Measurements from ENCODE around the gene TCF19. TPM values are rescaled to one million over a fixed set of nuclear protein-coding genes. Genes with fewer than 3 reads are reported as not detected.
A peak's percentile ranks its signal among the peaks of the same experiment; 100 is the strongest.
"Not testable (repeated sequence)": the region's sequence is repeated elsewhere in the genome, so short reads cannot be mapped to it uniquely, and the experiment has no call there.

TCF19 gene
- total and polyA plus RNA-seq, 10 of the 15 experiments (the other 5 are each of a cell fraction or from before 2014, with no cell fraction given), result 7.7 to 103 (median 53.3) TPM

DNA sequence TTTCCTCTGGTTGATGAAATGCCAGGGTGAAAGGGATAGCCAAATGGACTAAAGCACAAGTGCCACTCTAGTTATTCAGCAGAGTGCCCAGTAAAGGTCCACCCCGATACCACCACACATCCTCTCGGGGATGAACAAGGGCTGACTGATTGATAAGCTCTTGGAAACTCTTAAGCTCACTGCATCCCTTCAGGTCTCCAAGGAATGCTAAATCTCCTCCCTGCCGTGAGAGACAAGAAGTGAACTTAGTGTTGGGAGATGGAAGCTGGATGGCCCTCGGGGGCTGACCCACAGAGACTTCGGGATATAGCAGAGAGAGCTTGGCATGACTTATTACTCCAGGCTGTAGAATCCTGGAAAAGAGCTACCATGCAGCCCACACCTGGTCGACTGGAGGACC is 25.5 kb downstream of the TCF19 start:
- intact Hi-C loops (cut with micrococcal nuclease; ENCODE audit: unreplicated experiment); FAIRE-seq; H3K79me2 ChIP-seq (ENCODE audit: control insufficient read depth, insufficient read depth, low read length); H4K20me1 ChIP-seq (ENCODE audit: control insufficient read depth, insufficient read depth); H3K4me3 ChIP-seq; ATAC-seq; H3K9me3 ChIP-seq (replicated peaks; ENCODE audit: control insufficient read depth, insufficient read depth, low read length); H3K27me3 ChIP-seq (replicated peaks in 1 of 2; ENCODE audit: control insufficient read depth in 2 of 2, insufficient read depth in 2 of 2, low read length in 1 of 2); in situ Hi-C loops (cut with MboI); H2AFZ ChIP-seq (ENCODE audit: control insufficient read depth, low read depth, low read length); H3K9ac ChIP-seq (ENCODE audit: control insufficient read depth, insufficient read depth, low read length); H3K36me3 ChIP-seq (ENCODE audit: control insufficient read depth in 2 of 2, insufficient read depth in 2 of 2, low read length in 1 of 2); H3K27ac ChIP-seq (ENCODE audit: control insufficient read depth, insufficient read depth); BruUV-seq (replicated peaks); DNase-seq (ENCODE audit: low read depth, low spot score): not testable (repeated sequence)
- ChIA-PET POLR2A (interaction anchor here (1.3 to 2.4 kb wide), 3 partner anchors 19 to 27 kb away, joined by 5 to 10 read pairs (median 9); partner anchors contain the start of gene TCF19), RAD21 (ENCODE audit: unreplicated experiment) (interaction anchor here (1.1 to 2.7 kb wide), 4 partner anchors 19 to 26 kb away, joined by 4 to 10 read pairs (median 8); partner anchors contain the start of genes CCHCR1 and TCF19), CTCF (interaction anchor here (0.8 to 3.3 kb wide), 12 partner anchors 9 to 183 kb away, joined by 3 to 17 read pairs (median 4); partner anchors contain the start of genes PSORS1C2 and TCF19), SMC1A (ENCODE audit: uncharacterized antibody, unreplicated experiment) (interaction anchor here (0.7 to 3.3 kb wide), 10 partner anchors 9 to 57 kb away, joined by 3 to 21 read pairs (median 4); partner anchors contain the start of genes CCHCR1, PSORS1C2 and TCF19)
- peaks cover 17% of the 10 kb centered on the region for H3K4me1 ChIP-seq (ENCODE audit: control insufficient read depth, insufficient read depth, low read length)
- 0 out of 2 replicates have a peak overlapping the region, but pooled peaks have one; percentile 17 for H3K4me2 ChIP-seq (ENCODE audit: control insufficient read depth, insufficient read depth)
- 87% methylated on average over 6 of the region's 6 CpGs for WGBS (ENCODE audit: insufficient coverage, insufficient replicate concordance, low lambda C conversion rate, missing lambda C conversion rate)

DNA sequence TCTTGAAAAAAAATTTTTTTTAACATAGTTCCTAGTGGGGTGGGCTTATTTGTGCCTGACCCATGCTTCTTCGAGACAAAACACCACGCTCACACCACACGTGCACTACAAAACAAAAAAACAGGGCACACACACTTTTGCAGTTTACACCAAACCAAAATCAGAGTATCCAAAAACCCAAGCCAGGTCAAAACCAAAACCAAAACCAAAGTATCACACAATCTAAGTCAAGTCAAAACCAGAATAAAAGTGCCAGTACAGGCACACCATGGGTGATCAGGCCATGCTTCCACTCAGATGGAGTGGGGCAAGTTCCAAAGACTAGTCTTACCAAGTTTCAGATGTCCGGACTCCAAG is 27.3 kb downstream of the TCF19 start:
- RAD21 ChIA-PET (ENCODE audit: unreplicated experiment), result interaction anchor here (1.8 kb wide), 1 partner anchor 28 kb away, joined by 4 read pairs; the partner anchor contains the start of genes CCHCR1 and TCF19
- H3K27ac ChIP-seq (ENCODE audit: control insufficient read depth, insufficient read depth), result peak overlapping the region; percentile 96
- in situ Hi-C loops (cut with MboI), result not testable (repeated sequence)

More for the DNA sequence above, 27.3 kb downstream of the TCF19 start:
- H3K4me2 ChIP-seq (ENCODE audit: control insufficient read depth, insufficient read depth), result peak overlapping the region; percentile 96
- WGBS (ENCODE audit: insufficient coverage, insufficient replicate concordance, low lambda C conversion rate, missing lambda C conversion rate), result 50% methylated on average over 4 of the region's 4 CpGs
- H3K79me2 ChIP-seq (ENCODE audit: control insufficient read depth, insufficient read depth, low read length); H3K36me3 ChIP-seq (ENCODE audit: control insufficient read depth in 2 of 2, insufficient read depth in 2 of 2, low read length in 1 of 2); SMC1A ChIA-PET (ENCODE audit: uncharacterized antibody, unreplicated experiment); FAIRE-seq; H3K9me3 ChIP-seq (replicated peaks; ENCODE audit: control insufficient read depth, insufficient read depth, low read length); intact Hi-C loops (cut with micrococcal nuclease; ENCODE audit: unreplicated experiment); POLR2A ChIA-PET; DNase-seq (ENCODE audit: low read depth, low spot score); BruUV-seq (replicated peaks); H4K20me1 ChIP-seq (ENCODE audit: control insufficient read depth, insufficient read depth); H3K27me3 ChIP-seq (replicated peaks in 1 of 2; ENCODE audit: control insufficient read depth in 2 of 2, insufficient read depth in 2 of 2, low read length in 1 of 2): not testable (repeated sequence)
- ATAC-seq, result peak; percentile 77
- TF ChIP-seq BHLHE40 (IDR thresholded peaks at IDR 0.05; ENCODE audit: borderline replicate concordance in 1 of 2, low read depth in 2 of 2, low read length in 1 of 2) (peak in 1 of 2 experiments; percentile 28; a peak in 1 of 4 replicates), NBN (IDR thresholded peaks at IDR 0.05) (0 out of 2 replicates have a peak, but pooled peaks have one; percentile 26), IRF4 (IDR thresholded peaks at IDR 0.05; ENCODE audit: low read depth, low read length) (0 out of 2 replicates have a peak, but pooled peaks have one; percentile 25), RUNX3 (IDR thresholded peaks at IDR 0.05; ENCODE audit: low read length) (peak; percentile 31; the same call in 1 of the 2 replicates), JUNB (IDR thresholded peaks at IDR 0.05) (peak; percentile 29; the same call in 1 of the 2 replicates)
- TF ChIP-seq, protein P1, sequence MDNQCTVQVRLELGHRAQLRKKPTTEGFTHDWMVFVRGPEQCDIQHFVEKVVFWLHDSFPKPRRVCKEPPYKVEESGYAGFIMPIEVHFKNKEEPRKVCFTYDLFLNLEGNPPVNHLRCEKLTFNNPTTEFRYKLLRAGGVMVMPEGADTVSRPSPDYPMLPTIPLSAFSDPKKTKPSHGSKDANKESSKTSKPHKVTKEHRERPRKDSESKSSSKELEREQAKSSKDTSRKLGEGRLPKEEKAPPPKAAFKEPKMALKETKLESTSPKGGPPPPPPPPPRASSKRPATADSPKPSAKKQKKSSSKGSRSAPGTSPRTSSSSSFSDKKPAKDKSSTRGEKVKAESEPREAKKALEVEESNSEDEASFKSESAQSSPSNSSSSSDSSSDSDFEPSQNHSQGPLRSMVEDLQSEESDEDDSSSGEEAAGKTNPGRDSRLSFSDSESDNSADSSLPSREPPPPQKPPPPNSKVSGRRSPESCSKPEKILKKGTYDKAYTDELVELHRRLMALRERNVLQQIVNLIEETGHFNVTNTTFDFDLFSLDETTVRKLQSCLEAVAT (IDR thresholded peaks at IDR 0.05), result peak; percentile 68; the same call in 1 of the 2 replicates
- H2AFZ ChIP-seq (ENCODE audit: control insufficient read depth, low read depth, low read length), result peak overlapping the region; percentile 90
- H3K4me3 ChIP-seq, result peak overlapping the region; percentile 54; the same call in 1 of the 2 replicates
- CTCF ChIA-PET, result interaction anchor here (1.0 to 2.2 kb wide), 2 partner anchors 11 to 20 kb away, joined by 3 to 10 read pairs; no protein-coding TSS in a partner anchor
- H3K4me1 ChIP-seq (ENCODE audit: control insufficient read depth, insufficient read depth, low read length), result peaks cover 19% of the 10 kb centered on the region
- H3K9ac ChIP-seq (ENCODE audit: control insufficient read depth, insufficient read depth, low read length), result peak overlapping the region; percentile 89

Measured in GM12878 (cell line).